PC-9 (cell line): ENCODE measurements around the gene KLC4. TPM values are rescaled to one million over a fixed set of nuclear protein-coding genes. Genes with fewer than 3 reads are reported as not detected.

Experiments
- BruUV-seq: library from RNA; stranded (reverse); fragments of 400-500 nt; replicated peaks from 2 replicates; lab custom pipeline; 2021; lab: Mats Ljungman, UMichigan
- CTCF ChIA-PET: fragments of 300-600 bp; sonication (Branson Sonifier 250); formaldehyde crosslinking; loops from one replicate; lab custom pipeline; 2022; ENCODE audit warnings: antibody characterized with exemption; lab: Charles Lee
- POLR2A ChIA-PET: fragments of 300-600 bp; sonication (Branson Sonifier 250); formaldehyde crosslinking; loops from one replicate; lab custom pipeline; 2022; ENCODE audit warnings: antibody characterized with exemption; ENCODE audit not compliant: unreplicated experiment; lab: Charles Lee
- DNase-seq, 2 experiments: peaks; one replicate each; pipeline versions ENCODE4 v3.0.0 to v3.0.0-alpha.2; 2015 to 2022; ENCODE audit warnings: mixed read lengths in 1 of 2
- H2AFZ ChIP-seq: fragments of 200-600 bp; sonication (generic); 2 replicates; pipeline ENCODE4 v1.8.1; 2017; ENCODE audit warnings: antibody characterized with exemption
- H3F3A ChIP-seq: fragments of 200-600 bp; sonication (generic); 2 replicates; pipeline ENCODE4 v1.8.1; 2017; ENCODE audit warnings: antibody characterized with exemption, mild to moderate bottlenecking, low read depth; ENCODE audit not compliant: insufficient read depth
- H3K27ac ChIP-seq: fragments of 200-600 bp; sonication (generic); 2 replicates; pipeline ENCODE4 v1.6.1; 2016; ENCODE audit warnings: mixed run types
- H3K27me3 ChIP-seq: fragments of 200-600 bp; sonication (generic); 2 replicates; pipeline ENCODE4 v1.6.1; 2016; ENCODE audit warnings: low read depth, mixed run types; ENCODE audit not compliant: insufficient read depth
- H3K36me3 ChIP-seq: fragments of 200-600 bp; sonication (generic); 2 replicates; pipeline ENCODE4 v1.6.1; 2016; ENCODE audit warnings: low read depth, mixed run types
- H3K4me1 ChIP-seq: fragments of 200-600 bp; sonication (generic); replicated peaks from 2 replicates; pipeline ENCODE4 v1.6.1; 2016; ENCODE audit warnings: mixed run types; ENCODE audit not compliant: insufficient read depth
- H3K4me2 ChIP-seq: fragments of 200-600 bp; sonication (generic); 2 replicates; pipeline ENCODE4 v1.6.1; 2017; ENCODE audit warnings: mixed run types
- H3K4me3 ChIP-seq: fragments of 200-600 bp; sonication (generic); 2 replicates; pipeline ENCODE4 v1.6.1; 2016; ENCODE audit warnings: mixed run types
- H3K79me2 ChIP-seq: fragments of 200-600 bp; sonication (generic); 2 replicates; pipeline ENCODE4 v1.6.1; 2017; ENCODE audit warnings: low read depth, mixed run types
- H3K9me2 ChIP-seq: fragments of 200-600 bp; sonication (generic); 2 replicates; pipeline ENCODE4 v1.8.1; 2017; ENCODE audit warnings: mild to moderate bottlenecking; ENCODE audit not compliant: insufficient read depth
- H3K9me3 ChIP-seq: fragments of 200-600 bp; sonication (generic); 2 replicates; pipeline ENCODE4 v1.8.1; 2016; ENCODE audit warnings: low read depth; ENCODE audit not compliant: insufficient read depth
- H4K20me1 ChIP-seq: fragments of 200-600 bp; sonication (generic); 2 replicates; pipeline ENCODE4 v1.8.1; 2017; ENCODE audit not compliant: insufficient read depth
- CTCF ChIP-seq: fragments of 200-600 bp; sonication (generic); conservative IDR thresholded peaks from 2 replicates; pipeline ENCODE4 v1.6.1; 2017; ENCODE audit warnings: mixed run types, antibody characterized with exemption, mild to moderate bottlenecking, moderate library complexity
- EZH2 ChIP-seq: fragments of 200-600 bp; sonication (generic); IDR thresholded peaks from 2 replicates; pipeline ENCODE4 v1.8.0; 2017; ENCODE audit warnings: antibody characterized with exemption, low read depth
- intact Hi-C: fragments of 100-400 bp; cut with micrococcal nuclease; formaldehyde crosslinking; loops from one replicate; pipeline ENCODE4 v1.10.0; 2022; ENCODE audit not compliant: unreplicated experiment
- total RNA-seq: library from RNA; stranded (reverse); gene quantifications from 2 replicates; pipeline ENCODE4 v1.2.3, GENCODE V29; 2021

Gene KLC4
- total RNA-seq, 1 experiment from 2014 or later: 46.2 TPM

- H3K4me1 ChIP-seq: no peaks in the 10 kb centered on the region
- no peak overlapping the region for H2AFZ ChIP-seq
- no peak for TF ChIP-seq EZH2
- no peak overlapping the region for H3K27ac ChIP-seq
- H3K4me2 ChIP-seq: no peak overlapping the region
- H3K4me3 ChIP-seq: no peak overlapping the region
- H3K36me3 ChIP-seq: no peaks in the 10 kb centered on the region
- ChIA-PET CTCF (no interaction called here), POLR2A (no interaction called here)
- DNase-seq: no peak
- H3K9me3 ChIP-seq: no peaks in the 10 kb centered on the region
- no TSS peak for BruUV-seq
- H3K27me3 ChIP-seq: no peaks in the 10 kb centered on the region
- no peaks in the 10 kb centered on the region for H3K9me2 ChIP-seq
- no peaks in the 10 kb centered on the region for H3K79me2 ChIP-seq
- peaks cover 13% of the 10 kb centered on the region for H3F3A ChIP-seq
- intact Hi-C loops: no loop called here
- H4K20me1 ChIP-seq: no peaks in the 10 kb centered on the region
Observed at GRCh38 chr6:43037197-43037596, 22.2 kb upstream of the KLC4 start.

GRCh38 chr6:43037706-43038105 lies 21.7 kb upstream of the KLC4 start:
- CTCF ChIA-PET: no interaction called here
- H3K4me1 ChIP-seq: no peaks in the 10 kb centered on the region

GRCh38 chr6:43038727-43039126 lies 20.7 kb upstream of the KLC4 start:
- no TSS peak for BruUV-seq
- Histone ChIP-seq H3K4me2 (no peak overlapping the region), H3K27me3 (no peaks in the 10 kb centered on the region), H3K79me2 (no peaks in the 10 kb centered on the region), H4K20me1 (no peaks in the 10 kb centered on the region), H3K36me3 (no peaks in the 10 kb centered on the region), H3K9me2 (no peaks in the 10 kb centered on the region), H3K4me1 (no peaks in the 10 kb centered on the region), H3K27ac (no peak overlapping the region), H3K9me3 (no peaks in the 10 kb centered on the region), H2AFZ (no peak overlapping the region), H3F3A (peaks cover 5% of the 10 kb centered on the region), H3K4me3 (no peak overlapping the region)
- CTCF ChIA-PET: interaction anchor here (0.6 kb wide), 1 partner anchor 362 kb away, joined by 4 read pairs; no protein-coding TSS in a partner anchor
- TF ChIP-seq CTCF: no peak
- no peak for TF ChIP-seq EZH2
- POLR2A ChIA-PET: no interaction called here
- intact Hi-C loops: no loop called here
- no peak for DNase-seq

More at GRCh38 chr6:43037706-43038105, 21.7 kb upstream of the KLC4 start:
- H3K27ac ChIP-seq: no peak overlapping the region
- H3K4me3 ChIP-seq: no peak overlapping the region
- no peaks in the 10 kb centered on the region for H3K79me2 ChIP-seq
- H3F3A ChIP-seq: peaks cover 10% of the 10 kb centered on the region
- TF ChIP-seq CTCF (no peak), EZH2 (no peak)
- no peaks in the 10 kb centered on the region for H3K9me3 ChIP-seq
- no peaks in the 10 kb centered on the region for H4K20me1 ChIP-seq
- no peaks in the 10 kb centered on the region for H3K27me3 ChIP-seq
- intact Hi-C loops: no loop called here
- no TSS peak for BruUV-seq
- DNase-seq: no peak
- H3K9me2 ChIP-seq: no peaks in the 10 kb centered on the region
- H3K4me2 ChIP-seq: no peak overlapping the region
- H2AFZ ChIP-seq: no peak overlapping the region
- no peaks in the 10 kb centered on the region for H3K36me3 ChIP-seq
- POLR2A ChIA-PET: no interaction called here
